IMR-90 (cell line): ENCODE measurements around the gene DLGAP4. TPM values are rescaled to one million over a fixed set of nuclear protein-coding genes. Genes with fewer than 3 reads are reported as not detected.

Experiments used
- ATAC-seq: fragments of 200-7000 bp; cut with Tn5 transposase; 2 replicates; pipeline ENCODE4 v1.9.1; 2020; ENCODE audit warnings: low read depth, mild to moderate bottlenecking, moderate library complexity
- BruUV-seq: library from RNA; stranded (reverse); fragments of 400-500 nt; replicated peaks from 2 replicates; lab custom pipeline; 2021; lab: Mats Ljungman, UMichigan
- CTCF ChIA-PET: fragments of 300-600 bp; formaldehyde crosslinking; extraction: SDS; loops from one replicate; lab custom pipeline; 2021; ENCODE audit warnings: antibody characterized with exemption; lab: Yijun Ruan, JAX
- POLR2A ChIA-PET: fragments of 300-600 bp; sonication (Branson Sonifier 250); formaldehyde crosslinking; loops from one replicate; lab custom pipeline; 2022; ENCODE audit warnings: antibody characterized with exemption; ENCODE audit not compliant: unreplicated experiment; lab: Charles Lee
- DNase-seq: peaks from one replicate; pipeline ENCODE4 v3.0.0; 2013
- H2AFZ ChIP-seq: replicated peaks from 2 replicates; pipeline ENCODE3; 2013; ENCODE audit warnings: low read length, mild to moderate bottlenecking; ENCODE audit not compliant: poor library complexity
- H2AK5ac ChIP-seq: 2 replicates; pipeline ENCODE4 v1.6.1; 2013; ENCODE audit warnings: low read depth, low read length, inconsistent platforms
- H2AK9ac ChIP-seq: replicated peaks from 2 replicates; pipeline ENCODE3; 2013; ENCODE audit warnings: mild to moderate bottlenecking, low read depth, low read length, moderate library complexity; ENCODE audit not compliant: poor library complexity
- H2BK120ac ChIP-seq: 2 replicates; pipeline ENCODE4 v1.6.1; 2013; ENCODE audit warnings: low read depth, low read length, inconsistent platforms
- H2BK15ac ChIP-seq: 3 replicates; pipeline ENCODE4 v1.6.1; 2013; ENCODE audit warnings: low read depth, low read length, inconsistent platforms
- H2BK20ac ChIP-seq: 2 replicates; pipeline ENCODE4 v1.6.1; 2013; ENCODE audit warnings: low read depth, mild to moderate bottlenecking, inconsistent platforms, low read length, moderate library complexity
- H2BK5ac ChIP-seq: 2 replicates; pipeline ENCODE4 v1.6.1; 2013; ENCODE audit warnings: mild to moderate bottlenecking, low read depth, low read length, inconsistent platforms; ENCODE audit not compliant: poor library complexity, severe bottlenecking
- H3K14ac ChIP-seq: replicated peaks from 2 replicates; pipeline ENCODE4 v1.6.1; 2013; ENCODE audit warnings: low read depth, low read length, inconsistent platforms
- H3K18ac ChIP-seq: 2 replicates; pipeline ENCODE4 v1.6.1; 2013; ENCODE audit warnings: low read depth, low read length, control low read depth
- H3K23ac ChIP-seq: 2 replicates; pipeline ENCODE4 v1.6.1; 2013; ENCODE audit warnings: low read depth, low read length, inconsistent platforms
- H3K27ac ChIP-seq: 2 replicates; pipeline ENCODE4 v1.5.1; 2013; ENCODE audit warnings: mild to moderate bottlenecking, control low read depth, low read length; ENCODE audit not compliant: insufficient read depth
- H3K27me3 ChIP-seq: 2 replicates; pipeline ENCODE4 v1.6.1; 2013; ENCODE audit warnings: low read length; ENCODE audit not compliant: control insufficient read depth, insufficient read depth
- H3K36me3 ChIP-seq: 2 replicates; pipeline ENCODE4 v1.6.1; 2013; ENCODE audit warnings: low read length, mixed read lengths; ENCODE audit not compliant: control insufficient read depth, insufficient read depth
- H3K4ac ChIP-seq: 2 replicates; pipeline ENCODE4 v1.6.1; 2013; ENCODE audit warnings: low read depth, low read length, inconsistent platforms
- H3K4me1 ChIP-seq: 2 replicates; pipeline ENCODE4 v1.6.1; 2013; ENCODE audit warnings: low read length, mixed read lengths; ENCODE audit not compliant: control insufficient read depth, insufficient read depth
- H3K4me2 ChIP-seq: 2 replicates; pipeline ENCODE4 v1.6.1; 2013; ENCODE audit warnings: low read depth, mild to moderate bottlenecking, control low read depth, low read length, moderate library complexity
- H3K4me3 ChIP-seq: 2 replicates; pipeline ENCODE4 v1.5.1; 2013; ENCODE audit warnings: low read depth, mild to moderate bottlenecking, control low read depth, low read length, moderate library complexity; ENCODE audit not compliant: insufficient read depth
- H3K56ac ChIP-seq: 2 replicates; pipeline ENCODE4 v1.6.1; 2013; ENCODE audit warnings: low read length, inconsistent platforms; ENCODE audit not compliant: insufficient read depth; ENCODE audit errors: extremely low read depth
- H3K79me1 ChIP-seq, 2 experiments: 2 replicates each; pipeline ENCODE4 v1.6.1; 2013; ENCODE audit warnings: low read length in 2 of 2, inconsistent platforms in 1 of 2, low read depth in 1 of 2
- H3K9ac ChIP-seq: 2 replicates; pipeline ENCODE4 v1.6.1; 2013; ENCODE audit warnings: low read depth, low read length, control low read depth
- H3K9me1 ChIP-seq: 2 replicates; pipeline ENCODE4 v1.6.1; 2013; ENCODE audit warnings: low read length, inconsistent platforms; ENCODE audit not compliant: insufficient read depth
- H3K9me3 ChIP-seq: 2 replicates; pipeline ENCODE4 v1.6.1; 2013; ENCODE audit warnings: low read length; ENCODE audit not compliant: control insufficient read depth, insufficient read depth
- H4K20me1 ChIP-seq: 2 replicates; pipeline ENCODE4 v1.6.1; 2013; ENCODE audit warnings: low read length, inconsistent platforms; ENCODE audit not compliant: insufficient read depth
- H4K5ac ChIP-seq: 2 replicates; pipeline ENCODE4 v1.6.1; 2013; ENCODE audit warnings: mild to moderate bottlenecking, low read depth, low read length, control low read depth
- H4K8ac ChIP-seq, 2 experiments: 2 replicates each; pipeline ENCODE4 v1.6.1; 2013; ENCODE audit warnings: low read depth in 2 of 2, low read length in 2 of 2, control low read depth in 1 of 2, inconsistent platforms in 1 of 2
- H4K91ac ChIP-seq: 2 replicates; pipeline ENCODE4 v1.6.1; 2013; ENCODE audit warnings: low read depth, low read length, inconsistent platforms; ENCODE audit not compliant: insufficient read depth
- BHLHE40 ChIP-seq: fragments of 150-350 bp; IDR thresholded peaks from 2 replicates; pipeline ENCODE4 v1.6.1; 2016; ENCODE audit warnings: mild to moderate bottlenecking, low read depth, low read length
- ELK1 ChIP-seq: fragments of 150-350 bp; IDR thresholded peaks from 2 replicates; pipeline ENCODE4 v1.6.1; 2016; ENCODE audit warnings: low read depth, mild to moderate bottlenecking, low read length, moderate library complexity, borderline replicate concordance
- FOS ChIP-seq: fragments of 150-350 bp; IDR thresholded peaks from 2 replicates; pipeline ENCODE4 v1.6.1; 2016; ENCODE audit warnings: low read depth, low read length
- MAZ ChIP-seq: IDR thresholded peaks from 2 replicates; pipeline ENCODE4 v1.6.1; 2012; ENCODE audit warnings: low read depth, mild to moderate bottlenecking, low read length, improper control_type of control experiment, moderate library complexity, borderline replicate concordance
- NFE2L2 ChIP-seq: fragments of 150-350 bp; IDR thresholded peaks from 2 replicates; pipeline ENCODE4 v1.6.1; 2016; ENCODE audit warnings: low read depth, mild to moderate bottlenecking, low read length
- POLR2A ChIP-seq: IDR thresholded peaks from 2 replicates; pipeline ENCODE4 v1.6.1; 2012; ENCODE audit warnings: mild to moderate bottlenecking, low read depth, low read length
- RCOR1 ChIP-seq: IDR thresholded peaks from 2 replicates; pipeline ENCODE4 v1.6.1; 2012; ENCODE audit warnings: mild to moderate bottlenecking, low read length, improper control_type of control experiment; ENCODE audit not compliant: insufficient replicate concordance
- RFX5 ChIP-seq: IDR thresholded peaks from 2 replicates; pipeline ENCODE4 v1.8.0; 2012; ENCODE audit warnings: low read depth, mild to moderate bottlenecking, low read length, moderate library complexity
- WGBS, 2 experiments: methylation state at CpG; one replicate each; pipeline versions ENCODE4 v1.1.5 to v1.1.7; 2013; ENCODE audit warnings: missing lambda C conversion rate in 2 of 2; ENCODE audit not compliant: insufficient read length in 1 of 2; ENCODE audit errors: extremely low coverage in 2 of 2; 5-methylcytosine and 5-hydroxymethylcytosine counted together
- dilution Hi-C: fragments of 300-500 bp; cut with HindIII; formaldehyde crosslinking; loops from one replicate; pipeline ENCODE4 v1.14.3; 2018; ENCODE audit warnings: low sequenced_read_pairs; ENCODE audit not compliant: unreplicated experiment
- in situ Hi-C: fragments of 300-500 bp; cut with MboI; formaldehyde crosslinking; loops from 3 replicates; pipeline ENCODE4 v1.14.3; 2019; ENCODE audit warnings: low sequenced_read_pairs, inconsistent platforms, mixed read lengths
- intact Hi-C: fragments of 100-400 bp; cut with micrococcal nuclease; formaldehyde crosslinking; loops from 2 replicates; pipeline ENCODE4 v1.10.0; 2022
- polyA plus RNA-seq, 3 experiments: library from polyadenylated mRNA; depleted of rRNA; stranded (reverse); fragments of >200 nt; gene quantifications; 2 replicates each; pipeline ENCODE4 v1.2.3, GENCODE V29; 2012; ENCODE audit warnings: low replicate concordance in 1 of 3
- total RNA-seq: library from RNA; depleted of rRNA; stranded (reverse); fragments of >200 nt; gene quantifications from 2 replicates; pipeline ENCODE4 v1.2.3, GENCODE V29; 2012
- TF ChIP-seq, protein P1 (sequence below): fragments of 150-350 bp; IDR thresholded peaks from 2 replicates; pipeline ENCODE4 v1.6.1; 2017; ENCODE audit warnings: mild to moderate bottlenecking, antibody characterized with exemption, low read length, low read depth

The DLGAP4 gene
- total and polyA plus RNA-seq, 2 of the 4 experiments (the other 2 are of a cell fraction) = 32.3 to 73.2 TPM

GRCh38 chr20:36307412-36308325 is 1.5 kb downstream of the DLGAP4 start:
- 25% methylated on average over 10 of the region's 21 CpGs; no CpG with 5 or more reads in 1 of the 2 experiments for WGBS, 2 experiments
- Histone ChIP-seq H2BK120ac (no peak overlapping the region), H3K4me1 (no peaks in the 10 kb centered on the region), H3K4me2 (no peak overlapping the region), H3K56ac (no peak overlapping the region), H2BK15ac (no peak overlapping the region), H3K36me3 (no peaks in the 10 kb centered on the region), H3K79me1 (no peaks in the 10 kb centered on the region), H2AK5ac (no peak overlapping the region), H3K27ac (no peak overlapping the region), H3K23ac (no peak overlapping the region), H2AFZ (no peak overlapping the region), H4K8ac (no peak overlapping the region), H3K9ac (no peak overlapping the region), H3K14ac (no peak overlapping the region), H4K20me1 (no peaks in the 10 kb centered on the region), H2AK9ac (no peak overlapping the region), H2BK5ac (no peak overlapping the region), H3K27me3 (peaks cover 91% of the 10 kb centered on the region), H3K9me1 (no peaks in the 10 kb centered on the region), H3K9me3 (no peaks in the 10 kb centered on the region), H2BK20ac (no peak overlapping the region), H4K91ac (no peak overlapping the region), H3K18ac (no peak overlapping the region), H3K4me3 (no peak overlapping the region), H4K5ac (no peak overlapping the region), H3K4ac (no peak overlapping the region)
- TF ChIP-seq RCOR1 (no peak), NFE2L2 (no peak), ELK1 (no peak), BHLHE40 (no peak), FOS (no peak), RFX5 (no peak), POLR2A (no peak), MAZ (no peak)
- TF ChIP-seq, protein P1, sequence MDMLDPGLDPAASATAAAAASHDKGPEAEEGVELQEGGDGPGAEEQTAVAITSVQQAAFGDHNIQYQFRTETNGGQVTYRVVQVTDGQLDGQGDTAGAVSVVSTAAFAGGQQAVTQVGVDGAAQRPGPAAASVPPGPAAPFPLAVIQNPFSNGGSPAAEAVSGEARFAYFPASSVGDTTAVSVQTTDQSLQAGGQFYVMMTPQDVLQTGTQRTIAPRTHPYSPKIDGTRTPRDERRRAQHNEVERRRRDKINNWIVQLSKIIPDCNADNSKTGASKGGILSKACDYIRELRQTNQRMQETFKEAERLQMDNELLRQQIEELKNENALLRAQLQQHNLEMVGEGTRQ = no peak
- ATAC-seq (no peak), DNase-seq (no peak)
- dilution Hi-C loops = no loop called here
- intact Hi-C loops = no loop called here
- ChIA-PET POLR2A (no interaction called here), CTCF (no interaction called here)
- BruUV-seq = no TSS peak
- in situ Hi-C loops = no loop called here
